Esophagus muscularis mucosa (tissue), 4 donors: Measurements from ENCODE around the gene ESF1.

Experiments
- CTCF ChIP-seq, 3 experiments: fragments of 200-600 bp in 2 of 3; fragments of 450-650 bp in 1 of 3; sonication (generic) in 2 of 3; IDR thresholded peaks; one replicate each; pipeline ENCODE4 v1.5.1; 2017 to 2019; ENCODE audit warnings: antibody characterized with exemption in 3 of 3, mild to moderate bottlenecking in 2 of 3, moderate library complexity in 1 of 3
- EP300 ChIP-seq: sonication (generic); formaldehyde crosslinking; IDR thresholded peaks from one replicate; pipeline ENCODE4 v1.6.1; 2017; ENCODE audit warnings: antibody characterized with exemption
- POLR2A ChIP-seq: fragments of 450-650 bp; IDR thresholded peaks from one replicate; pipeline ENCODE4 v1.6.1; 2017; ENCODE audit warnings: antibody characterized with exemption, moderate library complexity, mild to moderate bottlenecking, low read depth
- POLR2AphosphoS5 ChIP-seq, 2 donors: sonication (generic); formaldehyde crosslinking; IDR thresholded peaks; one replicate each; pipeline ENCODE4 v1.6.1; 2017; ENCODE audit warnings: antibody characterized with exemption in 2 of 2

- no peak for TF ChIP-seq POLR2A
- no peak for TF ChIP-seq POLR2AphosphoS5 (IDR thresholded peaks at IDR 0.05)
- peak in 1 of 3 experiments; percentile 16 for TF ChIP-seq CTCF (IDR thresholded peaks at IDR 0.05)
- TF ChIP-seq EP300, result no peak
Observed at GRCh38 chr20:13755809-13756208, 28.9 kb downstream of the ESF1 start.
